Medulla oblongata (tissue), 1 donor: ENCODE results near the gene STX17.

Source experiments
- DNase-seq: peaks from one replicate; pipeline ENCODE4 v3.0.0-alpha.2; 2015; ENCODE audit errors: extremely low spot score

Gene STX17

DNA sequence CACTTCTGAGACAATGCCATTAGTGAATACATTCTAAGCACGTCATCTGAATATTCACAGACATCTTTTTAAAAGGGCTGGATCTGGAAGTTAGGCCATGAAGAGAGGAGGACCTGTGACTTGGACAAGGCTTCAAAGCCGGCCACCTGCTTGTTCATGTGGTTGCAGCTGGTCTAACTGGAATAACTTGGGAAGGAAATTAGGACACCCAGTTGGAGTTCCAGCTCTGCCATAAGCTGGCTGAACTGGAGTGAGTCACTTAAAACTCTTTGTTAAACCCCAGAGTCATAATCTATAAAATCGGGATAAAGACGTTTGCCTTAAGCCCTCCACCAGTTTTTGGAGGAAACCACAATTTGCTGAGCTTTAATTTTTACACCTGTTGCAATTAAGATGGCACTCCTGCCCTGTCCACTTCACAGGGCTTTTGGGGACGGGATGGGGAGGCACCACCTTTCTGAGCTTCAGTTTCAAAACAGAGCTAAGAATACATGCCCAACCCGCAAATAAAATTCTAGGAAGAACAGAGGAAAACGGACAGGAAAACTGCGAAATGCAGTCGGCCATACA, 536 bp upstream of the STX17 start:
- DNase-seq: peak; percentile 19

DNA sequence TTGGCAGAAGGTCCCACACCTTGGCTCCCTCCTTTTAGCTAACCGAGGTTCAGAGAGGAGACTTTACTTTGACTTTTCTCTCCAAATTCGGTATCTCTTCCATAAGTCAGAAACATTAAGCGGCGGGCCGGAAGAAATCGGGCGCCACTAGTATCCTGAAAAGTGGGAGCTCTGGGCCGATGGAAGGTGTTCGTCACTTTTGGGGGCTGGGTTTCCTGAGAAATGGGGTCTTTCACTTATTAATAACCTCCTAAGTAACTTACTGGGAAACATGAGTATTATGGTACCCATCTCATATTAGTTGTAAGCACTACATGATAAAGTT, 716 bp downstream of the STX17 start:
- no peak for DNase-seq

DNA sequence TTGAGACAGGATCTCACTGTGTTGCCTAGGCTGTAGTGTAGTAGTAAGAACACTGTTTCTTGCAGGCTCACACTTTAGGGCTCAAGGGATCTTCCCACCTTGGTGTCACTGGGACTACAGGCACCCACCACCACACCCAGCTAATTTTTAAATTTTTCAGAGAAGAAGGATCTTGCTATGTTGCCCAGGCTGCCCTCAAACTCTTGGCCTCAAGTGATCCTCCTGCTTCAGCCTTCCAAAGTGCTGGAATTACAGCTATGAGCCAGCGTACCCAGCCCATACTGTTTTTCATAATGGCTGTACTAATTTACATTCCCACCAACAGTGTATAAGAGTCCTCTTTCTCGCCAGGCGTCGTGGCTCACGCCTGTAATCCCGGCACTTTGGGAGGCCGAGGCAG, 5.1 kb downstream of the STX17 start:
- DNase-seq: no peak

DNA sequence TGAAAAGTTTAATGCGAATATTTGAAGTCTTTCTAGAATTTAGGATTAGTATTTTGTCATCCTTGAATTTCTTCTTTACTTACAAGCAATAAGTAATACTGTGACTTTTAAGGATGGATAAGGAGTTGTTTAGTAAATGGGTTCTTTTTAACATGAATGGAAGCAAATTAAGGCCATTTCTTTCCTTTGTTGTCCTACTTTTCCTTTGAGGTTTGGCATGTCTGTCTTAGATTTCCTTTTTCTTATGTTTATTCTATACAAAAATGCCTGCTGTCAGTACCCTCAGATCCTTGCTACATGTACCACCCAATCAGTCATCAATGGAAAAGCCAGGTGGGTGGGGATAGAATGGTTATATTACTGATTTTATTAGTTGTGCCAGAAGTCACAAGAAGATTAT, 10.2 kb downstream of the STX17 start:
- no peak for DNase-seq

DNA sequence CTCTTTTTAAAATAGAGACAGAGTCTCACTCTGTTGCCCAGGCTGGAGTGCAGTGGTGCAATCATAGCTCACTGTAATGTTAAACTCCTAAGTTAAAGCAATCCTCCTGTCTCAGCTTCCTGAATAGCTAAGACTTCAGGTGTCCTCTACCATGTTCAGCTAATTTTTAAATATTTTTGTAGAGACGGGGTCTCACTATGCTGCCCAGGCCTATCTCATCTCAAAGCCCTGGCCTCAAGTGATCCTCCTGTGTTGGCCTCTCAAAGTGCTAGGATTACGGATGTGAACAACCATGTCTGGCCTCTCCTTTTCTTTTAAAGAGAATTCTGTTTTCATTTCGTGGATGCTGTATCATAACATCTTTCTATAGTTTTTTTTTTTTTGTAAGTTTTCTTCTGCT, 11.7 kb downstream of the STX17 start:
- no peak for DNase-seq

DNA sequence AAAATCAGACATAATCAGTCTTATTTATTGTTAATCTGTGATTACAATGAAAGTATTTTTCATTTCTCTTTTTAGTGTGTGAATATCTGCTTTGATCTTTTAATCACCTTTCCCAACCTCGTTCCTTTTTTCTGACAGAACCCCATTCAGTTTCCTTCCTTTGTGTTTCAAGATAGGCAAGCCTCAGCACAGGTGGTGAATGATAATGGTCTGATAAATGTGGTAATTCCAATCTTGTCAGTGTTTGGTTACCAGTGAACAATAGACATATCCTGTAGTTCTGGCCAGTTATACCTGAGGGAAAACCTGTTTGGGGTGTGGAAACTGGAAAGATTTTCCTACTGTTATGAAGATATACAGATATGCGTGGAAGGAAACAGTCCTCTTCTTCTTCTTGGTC, 13.5 kb downstream of the STX17 start:
- DNase-seq: no peak

DNA sequence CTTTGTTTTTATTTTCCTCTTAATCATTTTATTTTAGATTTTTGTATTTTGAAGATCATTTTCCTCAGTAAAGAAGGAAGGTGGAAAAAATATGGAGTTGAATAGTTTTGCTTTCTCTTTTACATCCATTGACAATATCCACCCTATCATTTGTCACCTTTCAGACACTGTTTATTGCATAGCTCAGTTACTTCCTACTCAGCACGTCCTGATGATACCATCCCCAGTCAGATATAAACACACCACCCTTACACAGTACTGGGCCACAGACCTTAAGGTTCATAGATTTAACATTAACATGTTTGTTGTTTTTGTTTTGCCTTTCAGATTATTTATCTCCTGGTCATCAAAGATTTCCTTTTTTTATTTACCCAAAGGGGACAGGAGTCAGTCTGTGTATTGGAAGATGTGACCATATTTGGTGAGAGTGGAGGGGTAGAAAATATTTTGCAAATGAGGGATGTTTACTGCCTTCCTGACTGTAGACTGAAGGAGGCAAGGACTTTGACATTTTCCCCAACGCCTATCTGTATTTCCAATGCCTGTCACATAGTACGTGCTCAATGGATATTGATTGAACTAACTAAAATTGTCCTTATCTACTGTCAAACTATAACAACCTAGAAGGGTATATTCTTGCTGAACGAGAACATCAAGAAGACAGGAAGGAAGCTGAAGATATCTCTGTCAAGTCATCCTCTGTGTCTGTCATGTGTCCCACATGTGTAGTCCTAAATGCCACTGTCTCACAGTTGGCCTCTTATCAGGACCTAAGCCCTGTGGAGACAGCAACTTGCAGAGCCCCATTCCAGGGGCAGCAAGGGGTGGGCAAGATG, 15.6 kb downstream of the STX17 start:
- DNase-seq: no peak

DNA sequence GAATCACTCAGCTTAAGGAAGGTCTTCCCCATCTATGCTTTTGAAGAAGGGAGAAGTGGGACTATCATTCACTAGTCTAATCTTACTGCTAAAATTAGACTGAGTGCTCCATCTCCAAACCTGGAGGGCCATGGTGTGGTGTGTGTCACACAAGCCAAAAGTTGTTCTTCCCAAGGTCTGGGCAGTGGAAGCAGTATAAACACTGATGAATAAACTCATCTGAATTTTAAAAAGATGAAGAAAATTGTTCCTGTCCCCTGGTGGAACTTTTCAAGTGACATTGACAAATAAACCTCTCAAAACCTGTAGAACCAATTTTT, 16.2 kb downstream of the STX17 start:
- no peak for DNase-seq

DNA sequence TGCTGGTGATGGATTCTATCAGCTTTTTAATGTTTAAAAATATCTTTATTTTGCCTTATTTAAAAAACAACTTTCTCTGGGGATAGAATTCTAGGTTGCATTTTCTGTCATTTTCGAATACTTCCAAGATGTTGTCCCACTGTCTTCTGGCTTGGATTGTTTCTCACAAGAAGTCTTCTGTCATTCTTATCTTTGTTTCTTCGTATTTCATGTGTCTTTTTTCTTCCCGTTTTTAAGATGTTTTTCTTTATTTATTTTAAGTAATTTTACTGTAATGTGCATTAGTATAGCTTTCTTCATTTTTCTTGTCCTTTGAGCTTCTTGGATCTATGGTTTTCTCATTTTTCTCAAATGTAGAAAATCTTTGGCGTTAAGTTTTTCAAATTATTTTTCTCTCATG, 19.1 kb downstream of the STX17 start:
- DNase-seq: no peak

DNA sequence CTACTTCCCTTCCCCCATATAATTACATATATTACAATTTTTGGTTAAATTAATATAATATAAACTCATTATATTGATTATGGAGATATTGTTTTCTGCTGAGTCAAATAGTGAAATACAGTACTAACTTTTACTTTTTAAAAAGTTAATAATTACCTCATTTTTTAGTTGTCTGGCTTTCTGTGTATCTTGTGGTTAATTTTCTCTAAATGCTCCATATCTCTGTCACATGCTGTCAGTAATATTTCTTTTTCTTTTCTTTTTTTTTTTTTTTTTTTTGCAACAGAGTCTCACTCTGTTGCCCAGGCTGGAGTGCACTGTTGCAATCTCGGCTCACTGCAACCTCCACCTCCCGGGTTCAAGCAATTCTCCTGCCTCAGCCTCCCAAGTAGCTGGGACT, 23.2 kb downstream of the STX17 start:
- no peak for DNase-seq

DNA sequence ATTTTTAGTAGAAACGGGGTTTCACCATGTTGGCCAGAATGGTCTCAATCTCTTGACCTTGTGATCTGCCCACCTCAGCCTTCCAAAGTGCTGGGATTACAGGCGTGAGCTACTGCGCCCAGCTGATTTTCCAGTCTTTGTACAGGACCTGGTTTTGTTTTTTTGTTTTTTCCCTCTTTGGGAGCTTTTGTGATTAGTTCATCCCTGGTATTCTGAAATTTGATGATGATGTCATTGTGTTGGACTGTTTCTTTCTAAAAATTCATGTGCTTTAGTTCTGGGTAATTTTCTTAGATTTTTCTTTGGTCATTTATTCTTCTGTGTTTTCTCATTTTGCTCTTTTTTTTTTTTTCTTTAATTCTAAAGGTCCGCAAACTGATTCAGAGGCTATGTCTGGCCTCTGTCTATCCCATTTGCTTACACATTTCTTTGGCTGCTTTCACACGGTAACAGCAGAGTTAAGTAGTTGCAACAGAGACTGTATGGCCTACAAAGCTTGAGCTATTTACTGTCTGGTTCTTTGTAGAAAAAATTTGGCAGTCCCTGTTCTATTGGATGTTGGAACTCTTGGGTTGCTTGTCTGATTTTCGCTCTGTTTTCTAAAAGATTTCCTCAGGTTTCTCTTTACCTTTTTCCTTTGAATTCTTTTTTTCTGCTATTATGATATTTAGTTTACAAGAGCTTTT, 24.8 kb downstream of the STX17 start:
- DNase-seq: no peak

DNA sequence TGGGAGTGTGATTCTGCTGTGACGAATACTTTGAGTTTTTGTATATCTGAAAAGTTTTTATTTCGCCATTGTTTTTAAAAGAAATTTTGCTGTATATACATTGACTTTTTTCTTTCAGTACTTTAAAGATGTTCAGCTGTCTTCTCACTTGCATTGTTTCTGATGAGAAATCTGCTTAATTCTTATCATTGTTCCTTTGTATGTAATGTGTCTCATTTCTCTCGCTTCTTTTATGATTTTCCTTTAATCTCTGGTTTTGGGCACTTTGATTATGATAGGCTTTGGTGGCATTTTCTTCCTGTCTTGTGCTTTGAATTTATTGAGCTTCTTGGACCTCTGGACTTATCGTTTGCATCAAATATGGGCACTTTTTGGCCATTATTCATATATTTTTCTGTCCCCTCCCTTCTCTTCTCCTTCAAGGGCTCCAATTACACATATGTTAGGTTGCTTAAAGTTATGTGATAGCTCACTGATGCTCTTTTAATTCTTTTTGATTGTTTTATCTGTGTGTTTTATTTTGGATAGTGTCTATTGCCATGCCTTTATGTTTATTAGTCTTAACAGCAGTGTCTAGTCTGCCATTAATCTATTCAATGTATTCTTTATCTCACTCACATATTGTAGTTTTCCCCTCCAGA, 30.6 kb downstream of the STX17 start:
- DNase-seq: no peak

DNA sequence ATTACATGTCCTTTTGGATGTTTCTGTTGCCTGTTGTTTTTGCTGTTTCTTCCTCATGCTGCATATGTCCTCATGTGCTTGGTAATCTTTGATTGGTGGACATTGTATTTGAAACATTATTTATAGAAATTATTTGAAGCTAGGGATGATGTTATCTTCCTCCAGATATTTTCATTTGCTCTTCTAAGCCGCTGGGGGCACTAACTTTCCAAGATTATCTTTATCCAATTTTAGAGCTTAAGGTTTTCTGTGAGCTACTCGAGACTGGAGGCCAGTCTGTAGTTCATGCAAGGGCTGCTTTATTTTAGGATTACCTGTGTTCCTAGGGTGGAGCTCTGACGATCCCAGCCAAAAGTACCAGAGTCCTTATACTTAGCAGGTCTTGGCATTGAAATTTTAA, 40.9 kb downstream of the STX17 start:
- no peak for DNase-seq

DNA sequence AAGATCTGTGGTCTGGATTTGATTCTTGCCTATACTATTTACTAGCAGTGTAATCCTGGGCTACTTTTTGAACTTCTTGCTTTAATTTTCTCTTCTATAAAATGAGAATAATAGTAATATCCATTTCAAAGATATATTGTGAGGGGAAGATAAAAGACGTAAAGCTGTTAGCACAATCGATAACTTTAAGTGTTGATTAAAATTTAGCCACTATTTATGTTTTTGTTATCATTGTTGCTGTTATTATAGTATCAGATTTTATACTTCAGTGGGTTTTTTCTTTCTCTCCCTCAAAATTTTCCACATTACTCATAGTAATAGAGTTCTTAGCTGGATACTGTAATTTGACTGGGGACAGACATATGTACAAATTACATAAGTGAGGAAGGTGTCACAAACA, 42.0 kb downstream of the STX17 start:
- no peak for DNase-seq

DNA sequence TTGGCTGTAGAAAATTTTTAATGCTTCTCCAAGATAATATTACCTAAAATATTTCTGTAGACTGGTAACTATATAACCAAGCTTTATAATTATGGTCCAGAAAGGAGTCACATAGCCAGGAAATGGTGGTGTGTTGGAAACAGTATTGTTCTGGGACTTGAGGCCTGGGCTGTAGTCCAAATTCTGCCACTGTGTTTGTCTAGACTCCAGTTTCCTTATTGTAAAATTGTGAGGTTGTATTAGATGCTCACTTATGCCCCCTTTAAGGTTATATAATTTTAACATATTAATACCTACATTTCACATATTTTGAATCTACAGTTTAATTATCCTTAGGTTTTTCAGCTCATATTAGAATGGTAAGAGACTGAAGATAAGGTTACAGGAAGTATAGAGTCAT, 42.4 kb downstream of the STX17 start:
- no peak for DNase-seq

DNA sequence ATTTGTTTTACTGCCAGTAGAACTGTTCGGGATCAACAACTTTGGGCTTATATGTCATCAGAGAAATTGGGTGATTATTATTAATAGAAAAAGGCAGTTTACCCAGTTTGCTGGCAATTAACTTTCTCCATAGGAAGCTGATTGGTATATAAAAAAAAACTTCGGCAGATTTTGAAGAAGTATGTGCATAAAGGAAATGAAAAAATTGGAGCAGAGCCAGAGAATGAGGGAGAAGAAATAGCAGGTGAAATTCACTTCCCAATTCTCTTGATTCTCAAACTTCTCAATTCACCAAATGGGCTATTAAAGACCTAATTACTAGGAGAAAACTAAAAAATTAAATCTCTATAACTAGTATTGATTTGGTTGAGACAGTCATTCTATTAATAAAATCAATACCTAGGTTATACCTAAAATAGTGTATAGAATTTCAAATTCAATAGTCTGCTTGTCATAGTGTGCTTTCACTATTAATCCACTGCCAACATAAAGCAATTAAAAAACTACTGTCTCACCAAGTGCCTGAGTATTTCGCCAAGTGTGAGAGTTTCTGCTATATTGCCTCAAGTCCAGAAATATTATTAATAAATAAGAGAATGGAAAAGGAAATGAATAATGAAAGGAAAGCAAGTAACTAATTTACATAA, 47.5 kb downstream of the STX17 start:
- DNase-seq: no peak

DNA sequence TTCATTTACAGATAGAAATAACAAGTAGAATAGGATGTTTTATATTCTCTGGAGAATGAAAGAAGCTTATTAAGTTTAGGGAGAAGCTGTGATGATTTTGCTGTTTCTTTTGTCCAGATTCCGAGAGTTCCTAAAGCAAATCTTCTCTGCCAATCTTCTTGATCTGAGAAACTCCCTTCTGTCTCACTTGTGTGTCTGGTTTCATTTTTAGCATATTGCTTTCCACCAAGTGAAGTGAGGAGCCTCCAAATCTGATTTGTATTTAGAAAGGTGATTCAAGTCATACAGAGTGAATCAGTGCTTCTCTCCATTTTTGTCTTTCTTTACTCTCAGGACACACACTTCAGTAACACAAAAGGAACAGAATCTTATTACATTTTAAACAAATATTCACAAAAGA, 48.4 kb downstream of the STX17 start:
- DNase-seq: no peak

DNA sequence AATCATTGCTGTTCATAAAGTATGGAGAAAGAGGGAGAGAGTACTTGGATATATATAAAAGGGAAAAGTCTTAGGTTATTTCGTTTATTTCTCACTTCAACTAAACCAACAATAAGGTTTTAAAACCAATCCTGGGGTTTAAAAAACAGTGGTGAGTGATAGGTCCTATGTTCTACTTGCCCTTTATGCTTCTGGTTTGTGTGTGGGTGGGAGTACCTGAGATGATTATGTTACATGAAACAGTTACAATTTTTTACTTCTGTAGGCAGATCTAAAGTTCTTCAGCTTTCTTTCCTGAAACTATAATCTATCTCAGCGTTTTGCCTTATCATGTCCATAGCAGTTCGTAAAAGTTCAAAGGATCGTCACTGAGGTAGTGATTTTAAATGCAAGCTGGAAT, 49.2 kb downstream of the STX17 start:
- no peak for DNase-seq

DNA sequence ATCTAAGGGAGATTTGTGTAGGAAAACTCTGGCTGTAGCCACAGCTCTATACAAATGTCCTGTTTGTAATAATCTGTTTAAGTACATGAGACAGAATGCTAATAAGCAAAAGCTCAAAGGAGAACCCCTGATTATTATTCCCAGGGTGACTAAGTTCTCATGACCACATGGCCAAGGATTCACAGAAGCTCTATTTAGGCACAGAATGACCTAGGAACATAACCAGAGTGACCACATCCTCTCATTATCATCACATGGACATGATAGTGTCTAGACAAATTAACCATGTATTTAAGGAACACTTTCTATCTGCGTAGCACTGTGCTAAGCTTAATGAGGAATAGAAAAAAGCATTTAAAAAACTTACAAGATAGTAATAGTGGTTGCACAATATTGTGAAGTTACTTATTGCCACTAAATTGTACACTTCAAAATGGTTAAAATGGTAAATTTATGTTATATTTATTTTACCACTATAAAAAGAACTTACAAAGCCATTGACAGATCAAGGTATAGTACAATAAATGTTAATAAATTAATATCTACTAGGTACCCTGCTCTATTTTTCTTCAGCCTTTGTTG, 56.3 kb downstream of the STX17 start:
- DNase-seq: peak; percentile 52

DNA sequence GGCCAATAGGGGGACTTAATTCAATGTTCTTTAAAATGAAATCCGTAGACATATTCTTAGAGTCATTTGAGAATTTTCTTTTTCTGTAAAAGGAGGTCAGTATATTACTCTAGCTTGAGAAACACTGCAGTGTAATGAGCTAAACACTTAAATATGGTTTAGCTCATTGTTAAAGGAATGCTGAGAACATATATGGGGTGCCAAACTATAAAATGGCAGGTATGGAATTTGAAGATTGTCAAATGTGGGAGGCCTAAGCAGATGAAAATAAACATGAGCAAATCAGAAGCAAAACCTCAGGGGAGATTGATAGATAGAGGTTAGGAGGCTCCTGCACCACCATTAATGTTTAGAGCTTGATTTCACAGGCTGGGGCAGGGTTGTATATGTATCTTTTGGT, 57.9 kb downstream of the STX17 start:
- no peak for DNase-seq

DNA sequence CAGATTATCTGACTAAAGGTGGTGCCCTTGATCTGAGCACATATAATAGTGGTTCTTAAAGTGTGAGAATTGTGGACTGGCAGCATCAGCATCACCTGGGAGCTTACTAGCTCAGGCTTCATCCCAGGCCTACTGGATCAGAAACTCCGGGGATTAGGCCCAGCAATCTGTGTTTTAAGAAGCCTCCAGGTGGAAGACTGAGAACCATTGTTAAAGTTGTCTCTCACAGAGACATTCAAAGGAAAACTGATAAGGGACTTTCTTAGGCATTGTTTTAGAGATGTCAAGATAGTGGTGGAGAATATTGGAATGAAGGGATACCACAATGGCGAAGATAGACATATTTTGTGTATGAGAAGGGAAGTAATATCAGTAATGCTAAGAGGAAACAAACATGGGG, 59.5 kb downstream of the STX17 start:
- DNase-seq: no peak

DNA sequence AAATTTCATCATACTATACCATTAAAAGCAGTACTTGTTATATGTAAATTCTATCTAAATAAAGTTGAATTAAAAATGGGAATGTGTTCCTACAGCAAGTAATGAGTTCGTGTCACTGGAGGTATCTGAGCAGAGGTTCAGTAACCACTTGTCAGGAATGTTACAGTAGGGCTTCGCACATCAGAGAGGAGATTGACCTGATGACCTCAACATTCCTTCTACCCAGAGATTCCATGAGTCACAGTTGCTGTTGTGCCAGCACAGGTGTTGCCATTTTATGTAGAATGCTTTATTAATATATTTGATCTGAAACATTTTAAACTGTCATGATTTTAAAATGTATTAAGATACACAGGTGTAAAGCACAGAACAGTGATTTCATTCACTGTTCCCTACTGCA, 60.3 kb downstream of the STX17 start:
- no peak for DNase-seq
